B cell (primary cell): ENCODE measurements around the gene TCERG1L.

ENCODE experiments used
- CTCF ChIP-seq: fragments of 200-600 bp; IDR thresholded peaks from one replicate; pipeline ENCODE4 v1.8.0; 2022; ENCODE audit warnings: antibody characterized with exemption, mild to moderate bottlenecking
- EZH2 ChIP-seq: IDR thresholded peaks from 2 replicates; pipeline ENCODE4 v1.6.1; 2012; ENCODE audit warnings: borderline replicate concordance, low read depth, mild to moderate bottlenecking, moderate library complexity, low read length; ENCODE audit not compliant: insufficient read depth, poor library complexity, severe bottlenecking

GRCh38 chr10:131048606-131049005 lies 262.9 kb downstream of the TCERG1L start:
- TF ChIP-seq CTCF (no peak), EZH2 (no peak)
